ENCODE data around the gene CHST12. TPM values are rescaled to one million over a fixed set of nuclear protein-coding genes. Genes with fewer than 3 reads are reported as not detected.

Gene CHST12
- total and polyA plus RNA-seq, 11 donors: 12.5 to 20.7 (median 14.8) TPM

DNA sequence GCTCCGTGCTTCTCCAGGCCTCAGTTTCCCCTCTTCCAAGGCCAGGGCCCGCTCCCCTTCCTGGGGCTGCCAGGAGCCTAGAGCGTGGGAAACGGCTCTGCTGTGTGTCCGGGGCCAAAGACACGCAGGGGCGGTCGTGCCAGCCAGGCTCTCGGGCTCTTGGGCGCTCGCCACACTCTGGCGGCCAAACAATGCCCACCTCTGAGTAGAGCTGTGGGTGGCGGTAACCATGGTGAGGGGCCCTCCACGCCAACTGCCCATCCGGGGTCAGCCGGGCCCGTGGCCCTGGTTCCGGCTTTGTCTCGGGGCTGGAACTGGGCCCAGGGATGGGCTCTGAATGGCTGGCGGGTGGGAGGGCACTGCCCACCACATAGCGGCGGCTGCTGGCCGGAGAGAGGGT, 56.8 kb downstream of the CHST12 start:
- no peak for ATAC-seq
- TF ChIP-seq, protein P1, sequence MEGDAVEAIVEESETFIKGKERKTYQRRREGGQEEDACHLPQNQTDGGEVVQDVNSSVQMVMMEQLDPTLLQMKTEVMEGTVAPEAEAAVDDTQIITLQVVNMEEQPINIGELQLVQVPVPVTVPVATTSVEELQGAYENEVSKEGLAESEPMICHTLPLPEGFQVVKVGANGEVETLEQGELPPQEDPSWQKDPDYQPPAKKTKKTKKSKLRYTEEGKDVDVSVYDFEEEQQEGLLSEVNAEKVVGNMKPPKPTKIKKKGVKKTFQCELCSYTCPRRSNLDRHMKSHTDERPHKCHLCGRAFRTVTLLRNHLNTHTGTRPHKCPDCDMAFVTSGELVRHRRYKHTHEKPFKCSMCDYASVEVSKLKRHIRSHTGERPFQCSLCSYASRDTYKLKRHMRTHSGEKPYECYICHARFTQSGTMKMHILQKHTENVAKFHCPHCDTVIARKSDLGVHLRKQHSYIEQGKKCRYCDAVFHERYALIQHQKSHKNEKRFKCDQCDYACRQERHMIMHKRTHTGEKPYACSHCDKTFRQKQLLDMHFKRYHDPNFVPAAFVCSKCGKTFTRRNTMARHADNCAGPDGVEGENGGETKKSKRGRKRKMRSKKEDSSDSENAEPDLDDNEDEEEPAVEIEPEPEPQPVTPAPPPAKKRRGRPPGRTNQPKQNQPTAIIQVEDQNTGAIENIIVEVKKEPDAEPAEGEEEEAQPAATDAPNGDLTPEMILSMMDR (IDR thresholded peaks at IDR 0.05): no peak
- TF ChIP-seq POLR2A (IDR thresholded peaks at IDR 0.05): no peak

DNA sequence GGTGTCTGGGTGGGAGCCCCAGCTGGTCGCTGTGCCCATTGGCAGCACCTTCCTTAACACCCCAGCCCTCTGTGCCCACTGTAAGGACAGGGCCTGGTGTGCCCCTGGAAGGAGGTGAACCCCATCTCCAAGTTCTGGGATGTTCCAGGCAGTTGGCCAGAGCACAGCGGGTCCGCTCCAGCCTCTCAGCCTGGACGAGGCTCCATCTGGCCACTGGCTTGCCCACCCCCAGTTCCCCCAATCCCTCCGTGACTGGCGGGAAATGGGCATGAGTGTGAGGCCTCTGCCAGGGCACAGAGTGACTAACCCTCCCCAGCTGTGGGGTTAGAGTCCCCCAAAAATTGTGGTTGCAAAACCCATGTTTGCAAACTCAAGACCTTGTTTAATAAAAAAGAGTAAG, 57.2 kb downstream of the CHST12 start:
- TF ChIP-seq, protein P1 (IDR thresholded peaks at IDR 0.05): no peak
- no peak for TF ChIP-seq POLR2A (IDR thresholded peaks at IDR 0.05)
- no peak overlapping the region for H3K27ac ChIP-seq
- intact Hi-C loops (cut with DNase I): no loop called here
- H3K9me3 ChIP-seq: no peaks in the 10 kb centered on the region
- H3K36me3 ChIP-seq: no peaks in the 10 kb centered on the region
- 76 to 93% (median 88%) methylated on average over 3 to 6 of the region's 6 CpGs for WGBS, 4 donors
- ATAC-seq (peak in 1 of 4 donors; percentile 22), DNase-seq (peak in 1 of 5 donors; percentile 40)
- H3K4me3 ChIP-seq: no peak overlapping the region
- H3K4me1 ChIP-seq: no peaks in the 10 kb centered on the region
- peaks cover 0 to 6% (median 0%) of the 10 kb centered on the region in 9 donors for H3K27me3 ChIP-seq

More for the DNA sequence above, 56.8 kb downstream of the CHST12 start:
- Histone ChIP-seq H3K36me3 (no peaks in the 10 kb centered on the region), H3K27me3 (peaks cover 0 to 6% (median 0%) of the 10 kb centered on the region in 9 donors), H3K27ac (no peak overlapping the region), H3K4me3 (no peak overlapping the region), H3K9me3 (peaks cover 0 to under 1% (median 0%) of the 10 kb centered on the region in 12 donors), H3K4me1 (no peaks in the 10 kb centered on the region)
- intact Hi-C loops (cut with DNase I): no loop called here
- peak in 1 of 5 donors; percentile 48 for DNase-seq
- WGBS, 4 donors: 90 to 91% (median 90%) methylated on average over 17 to 23 of the region's 23 CpGs

DNA sequence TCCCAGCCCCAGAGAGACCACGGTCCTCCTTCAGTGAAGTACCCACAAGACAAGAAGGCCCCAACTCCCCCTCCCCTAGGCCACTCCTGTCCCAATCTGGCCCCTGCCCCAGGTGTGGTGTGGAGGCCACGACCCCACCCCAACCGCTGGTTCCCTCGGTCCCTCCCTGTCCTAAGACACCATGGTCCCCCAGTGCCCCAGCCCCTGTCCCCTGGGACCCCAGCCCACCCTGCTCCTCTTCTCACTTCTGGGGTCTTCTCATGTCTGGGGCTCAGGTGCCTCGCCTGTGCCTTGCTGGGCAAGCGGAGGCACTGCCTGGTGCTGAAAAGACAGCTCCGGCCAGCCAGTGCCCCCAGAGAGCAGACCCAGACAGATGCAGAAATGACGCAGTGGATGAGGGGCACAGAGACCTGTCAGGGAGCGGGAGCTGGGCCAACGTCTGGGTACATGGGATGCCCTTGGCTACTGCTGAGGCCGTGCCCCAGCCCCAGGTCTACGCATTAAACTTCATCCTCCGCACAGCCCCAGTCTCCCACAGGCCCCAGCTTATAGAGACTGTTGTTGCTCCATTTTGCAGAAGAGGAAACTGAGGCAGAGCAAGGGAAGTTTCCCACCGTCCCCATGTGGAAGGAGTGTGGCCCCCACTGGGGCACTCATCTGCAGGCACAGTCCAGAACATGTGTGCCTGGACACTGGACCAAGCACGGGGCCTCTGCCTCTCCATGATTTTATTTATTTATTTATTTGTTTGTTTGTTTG, 58.0 kb downstream of the CHST12 start:
- 69 to 79% (median 74%) methylated on average over 14 to 15 of the region's 15 CpGs for WGBS, 4 donors
- ATAC-seq: peak in 1 of 4 donors; percentile 13
- Histone ChIP-seq H3K36me3 (no peaks in the 10 kb centered on the region), H3K9me3 (no peaks in the 10 kb centered on the region), H3K4me1 (no peaks in the 10 kb centered on the region), H3K27me3 (peaks cover 0 to 6% (median 0%) of the 10 kb centered on the region in 9 donors), H3K4me3 (no peak overlapping the region), H3K27ac (no peak overlapping the region)
- intact Hi-C loops (cut with DNase I): no loop called here
- TF ChIP-seq, protein P1 (IDR thresholded peaks at IDR 0.05): no peak
- no peak for TF ChIP-seq POLR2A (IDR thresholded peaks at IDR 0.05)
- peak in 1 of 5 donors; percentile 42 for DNase-seq

DNA sequence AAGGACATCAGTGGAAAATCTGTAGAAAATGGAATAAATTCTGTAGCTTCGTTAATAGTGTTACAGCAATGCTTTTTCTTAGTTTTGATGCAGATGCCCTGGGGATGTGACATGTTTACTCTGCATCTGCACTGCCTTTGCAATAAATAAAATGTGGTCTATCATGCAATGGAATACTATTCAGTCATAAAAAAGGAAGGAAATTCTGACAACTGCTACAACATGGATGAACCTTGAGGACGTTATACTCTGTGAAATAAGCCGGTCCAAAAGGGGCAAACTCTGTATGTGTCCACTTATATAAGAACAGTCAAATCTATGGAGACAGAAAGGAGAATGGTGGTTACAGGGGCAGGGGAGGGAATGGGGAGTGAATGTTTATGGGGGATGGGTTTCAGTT, 59.3 kb downstream of the CHST12 start:
- Histone ChIP-seq H3K27ac (no peak overlapping the region), H3K27me3 (peaks cover 0 to 6% (median 0%) of the 10 kb centered on the region in 9 donors), H3K4me1 (no peaks in the 10 kb centered on the region), H3K36me3 (no peaks in the 10 kb centered on the region), H3K9me3 (no peaks in the 10 kb centered on the region), H3K4me3 (no peak overlapping the region)
- ATAC-seq (no peak), DNase-seq (no peak)
- intact Hi-C loops (cut with DNase I): no loop called here
- 88 to 94% (median 93%) methylated on average over 3 of the region's 3 CpGs for WGBS, 4 donors
- TF ChIP-seq, protein P1 (IDR thresholded peaks at IDR 0.05): no peak
- no peak for TF ChIP-seq POLR2A (IDR thresholded peaks at IDR 0.05)
